SU-DHL-6 (cell line): ENCODE results near the gene RNF220.

Source experiments
- H2AFZ ChIP-seq: fragments of 200-600 bp; sonication (generic); 2 replicates; pipeline ENCODE4 v1.6.1; 2014; ENCODE audit warnings: low read depth, mild to moderate bottlenecking, moderate library complexity, mixed read lengths, antibody characterized with exemption, low read length; ENCODE audit not compliant: severe bottlenecking
- H3F3A ChIP-seq: fragments of 200-600 bp; shearing (Covaris generic); 2 replicates; pipeline ENCODE4 v1.6.0; 2016; ENCODE audit warnings: antibody characterized with exemption, mild to moderate bottlenecking; ENCODE audit not compliant: insufficient read depth
- H3K27ac ChIP-seq: fragments of 200-600 bp; sonication (generic); 2 replicates; pipeline ENCODE4 v1.5.1; 2016; ENCODE audit warnings: low read depth, mild to moderate bottlenecking, low read length, moderate library complexity, mixed read lengths
- H3K27me3 ChIP-seq: fragments of 200-600 bp; sonication (generic), shearing (Covaris generic); 2 replicates; pipeline ENCODE4 v1.6.0; 2014; ENCODE audit warnings: mild to moderate bottlenecking, low read length
- H3K36me3 ChIP-seq: fragments of 200-600 bp; sonication (generic); 2 replicates; pipeline ENCODE4 v1.6.1; 2014; ENCODE audit warnings: mild to moderate bottlenecking, low read length, mixed read lengths
- H3K4me2 ChIP-seq: fragments of 300-600, 200-600 bp; shearing (Covaris generic), sonication (generic); 2 replicates; pipeline ENCODE4 v1.6.0; 2014; ENCODE audit warnings: low read length, low read depth, mild to moderate bottlenecking; ENCODE audit not compliant: poor library complexity, severe bottlenecking
- H3K4me3 ChIP-seq: fragments of 200-600 bp; sonication (generic); 2 replicates; pipeline ENCODE4 v1.5.1; 2014; ENCODE audit warnings: antibody characterized with exemption, low read length, mild to moderate bottlenecking, mixed read lengths; ENCODE audit not compliant: insufficient read depth, poor library complexity, severe bottlenecking
- H3K79me2 ChIP-seq: fragments of 200-600 bp; sonication (generic); 2 replicates; pipeline ENCODE4 v1.6.1; 2014; ENCODE audit warnings: mild to moderate bottlenecking, low read length, moderate library complexity; ENCODE audit not compliant: insufficient read depth
- H3K9ac ChIP-seq: fragments of 200-600 bp; sonication (generic); 2 replicates; pipeline ENCODE4 v1.7.0; 2014; ENCODE audit warnings: mild to moderate bottlenecking, low read length
- H3K9me2 ChIP-seq: fragments of 200-600 bp; sonication (generic); replicated peaks from 2 replicates; pipeline ENCODE4 v1.6.1; 2014; ENCODE audit warnings: low read length; ENCODE audit not compliant: insufficient read depth
- H3K9me3 ChIP-seq: fragments of 200-600 bp; sonication (generic); 2 replicates; pipeline ENCODE4 v1.6.1; 2014; ENCODE audit warnings: low read length, mixed read lengths; ENCODE audit not compliant: insufficient read depth
- H4K20me1 ChIP-seq: fragments of 200-600 bp; sonication (generic); 2 replicates; pipeline ENCODE4 v1.6.1; 2014; ENCODE audit warnings: low read depth, mild to moderate bottlenecking, antibody characterized with exemption, low read length, moderate library complexity, mixed read lengths
- CTCF ChIP-seq: fragments of 200-600 bp; sonication (generic); IDR thresholded peaks from one replicate; pipeline ENCODE4 v1.5.1; 2017; ENCODE audit warnings: antibody characterized with exemption, mild to moderate bottlenecking, low read length, moderate library complexity; ENCODE audit not compliant: insufficient read depth, poor library complexity, severe bottlenecking
- EZH2phosphoT487 ChIP-seq: fragments of 200-600 bp; sonication (generic), shearing (Covaris generic); conservative IDR thresholded peaks from 2 replicates; pipeline ENCODE4 v1.6.1; 2018; ENCODE audit warnings: mild to moderate bottlenecking, antibody characterized with exemption, low read length, moderate library complexity, mixed read lengths

RNF220 gene

GRCh38 chr1:44359234-44359935 is 45.7 kb upstream of the RNF220 start:
- Histone ChIP-seq H3K36me3 (no peaks in the 10 kb centered on the region), H2AFZ (no peak overlapping the region), H3K9ac (no peak overlapping the region), H3K4me2 (no peak overlapping the region), H3K9me2 (no peaks in the 10 kb centered on the region), H4K20me1 (no peaks in the 10 kb centered on the region), H3K9me3 (no peaks in the 10 kb centered on the region), H3K27ac (no peak overlapping the region), H3F3A (no peaks in the 10 kb centered on the region), H3K4me3 (no peak overlapping the region), H3K27me3 (no peaks in the 10 kb centered on the region), H3K79me2 (peaks cover 5% of the 10 kb centered on the region)
- TF ChIP-seq CTCF = no peak
- no peak for TF ChIP-seq EZH2phosphoT487

- Histone ChIP-seq H2AFZ (no peak overlapping the region), H3F3A (no peaks in the 10 kb centered on the region), H3K36me3 (no peaks in the 10 kb centered on the region), H3K9me2 (no peaks in the 10 kb centered on the region), H3K9ac (no peak overlapping the region), H3K27me3 (no peaks in the 10 kb centered on the region), H3K9me3 (no peaks in the 10 kb centered on the region), H3K79me2 (no peaks in the 10 kb centered on the region), H3K4me3 (no peak overlapping the region), H3K4me2 (no peak overlapping the region), H3K27ac (no peak overlapping the region), H4K20me1 (no peaks in the 10 kb centered on the region)
- TF ChIP-seq CTCF (no peak), EZH2phosphoT487 (no peak)
These were observed 43.6 kb upstream of the RNF220 start for GRCh38 chr1:44361478-44361877.

GRCh38 chr1:44366371-44366975 is 38.6 kb upstream of the RNF220 start:
- Histone ChIP-seq H3K79me2 (no peaks in the 10 kb centered on the region), H3K4me3 (no peak overlapping the region), H2AFZ (no peak overlapping the region), H3K9me2 (no peaks in the 10 kb centered on the region), H3K9ac (no peak overlapping the region), H3K9me3 (no peaks in the 10 kb centered on the region), H3K27ac (no peak overlapping the region), H3K4me2 (no peak overlapping the region), H3F3A (no peaks in the 10 kb centered on the region), H3K36me3 (no peaks in the 10 kb centered on the region), H4K20me1 (no peaks in the 10 kb centered on the region), H3K27me3 (no peaks in the 10 kb centered on the region)
- no peak for TF ChIP-seq EZH2phosphoT487
- no peak for TF ChIP-seq CTCF
